GM18909 (cell line): ENCODE measurements around the gene GGTLC2.
"Not testable (repeated sequence)": the region's sequence is repeated elsewhere in the genome, so short reads cannot be mapped to it uniquely, and the experiment has no call there.

Experiments
- ATAC-seq: cut with Tn5 transposase; IDR thresholded peaks from one replicate; pipeline ENCODE4 v1.9.1; 2021; ENCODE audit warnings: mild to moderate bottlenecking; ENCODE audit not compliant: unreplicated experiment, poor library complexity

GGTLC2 gene

DNA sequence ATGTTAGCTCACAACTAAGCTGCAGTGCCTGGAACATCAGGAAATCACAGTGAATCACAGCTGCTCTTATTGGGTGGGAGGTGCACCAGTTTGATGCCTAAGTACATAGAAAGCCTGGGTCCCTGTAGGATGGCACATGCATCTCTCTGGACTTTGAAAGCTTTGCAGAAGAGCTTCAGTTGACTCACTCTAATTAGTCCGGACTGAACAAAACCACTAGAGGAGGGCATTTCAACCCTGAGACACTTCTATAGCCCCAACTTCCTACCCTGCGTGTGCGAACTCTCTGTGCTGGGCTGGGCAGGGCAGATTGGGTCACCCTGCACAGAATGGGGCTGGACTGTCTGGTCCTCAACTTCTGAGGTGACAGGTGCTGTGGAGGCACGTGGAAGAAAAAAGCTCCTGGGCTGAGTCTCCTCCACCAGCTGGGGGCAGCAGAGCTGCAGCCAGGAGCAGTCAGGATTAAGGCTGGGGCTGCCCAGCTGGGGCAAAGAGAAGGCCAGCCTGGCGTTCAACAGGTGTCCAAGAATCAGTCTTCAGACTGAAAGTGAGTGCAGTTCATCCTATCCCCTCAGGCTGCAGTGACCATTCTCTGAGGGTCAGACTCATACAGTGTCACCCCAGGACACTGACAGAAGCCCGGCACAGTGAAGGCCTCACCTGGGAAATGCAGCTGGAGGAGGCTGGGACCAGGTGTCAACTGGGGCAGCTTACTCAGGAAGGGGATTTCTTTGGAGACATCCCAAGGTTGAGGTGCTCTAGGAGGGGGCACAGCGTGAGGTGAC, 22.1 kb downstream of the GGTLC2 start:
- no peak for ATAC-seq

DNA sequence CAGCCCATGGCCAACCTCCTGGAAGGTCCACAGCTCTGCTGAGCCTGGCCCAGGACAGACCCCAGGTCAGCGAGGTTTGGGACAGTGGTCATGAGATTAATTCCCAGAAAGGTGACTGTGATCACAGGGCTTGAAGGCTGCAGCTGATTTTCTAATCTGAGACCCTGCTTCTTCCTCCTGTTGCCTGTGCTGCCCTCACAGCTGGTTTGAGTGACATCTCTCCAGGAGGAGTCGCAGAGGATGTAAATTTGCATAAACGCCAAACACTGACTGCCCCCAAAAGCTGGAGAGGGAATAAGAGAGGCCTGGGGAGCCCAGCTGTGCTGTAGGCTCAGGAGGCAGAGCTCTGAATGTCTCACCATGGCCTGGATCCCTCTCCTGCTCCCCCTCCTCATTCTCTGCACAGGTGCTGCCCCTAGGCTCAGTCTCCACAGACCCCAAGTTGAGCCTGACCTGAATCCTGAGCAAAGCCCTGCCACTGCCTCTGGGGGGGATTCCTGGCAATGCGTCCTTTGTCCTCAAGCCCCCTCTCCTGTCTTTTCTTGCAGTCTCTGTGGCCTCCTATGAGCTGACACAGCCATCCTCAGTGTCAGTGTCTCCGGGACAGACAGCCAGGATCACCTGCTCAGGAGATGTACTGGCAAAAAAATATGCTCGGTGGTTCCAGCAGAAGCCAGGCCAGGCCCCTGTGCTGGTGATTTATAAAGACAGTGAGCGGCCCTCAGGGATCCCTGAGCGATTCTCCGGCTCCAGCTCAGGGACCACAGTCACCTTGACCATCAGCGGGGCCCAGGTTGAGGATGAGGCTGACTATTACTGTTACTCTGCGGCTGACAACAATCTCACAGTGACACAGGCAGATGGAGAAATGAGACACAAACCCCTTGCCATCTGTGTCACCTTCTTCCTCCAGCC, 23.8 kb downstream of the GGTLC2 start:
- no peak for ATAC-seq

DNA sequence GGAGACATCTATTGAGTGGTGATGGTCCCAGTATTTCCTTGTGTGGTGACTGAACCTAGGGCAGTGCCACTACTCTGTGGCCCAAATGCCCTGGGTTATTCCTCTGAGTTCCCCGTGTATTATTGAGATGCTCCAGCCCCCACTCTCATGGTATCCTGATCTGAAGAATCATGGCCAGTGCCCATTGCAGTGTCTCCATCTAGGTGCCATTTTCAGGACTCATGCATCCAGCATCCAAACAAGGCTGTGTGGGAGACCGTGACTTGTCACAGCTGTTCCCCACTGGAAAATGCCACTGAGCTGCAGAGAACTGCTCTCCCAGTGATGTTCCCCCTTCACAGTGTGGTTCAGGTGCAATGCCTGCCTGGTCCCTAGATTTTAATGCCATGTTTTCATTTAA, 24.7 kb downstream of the GGTLC2 start:
- no peak for ATAC-seq

DNA sequence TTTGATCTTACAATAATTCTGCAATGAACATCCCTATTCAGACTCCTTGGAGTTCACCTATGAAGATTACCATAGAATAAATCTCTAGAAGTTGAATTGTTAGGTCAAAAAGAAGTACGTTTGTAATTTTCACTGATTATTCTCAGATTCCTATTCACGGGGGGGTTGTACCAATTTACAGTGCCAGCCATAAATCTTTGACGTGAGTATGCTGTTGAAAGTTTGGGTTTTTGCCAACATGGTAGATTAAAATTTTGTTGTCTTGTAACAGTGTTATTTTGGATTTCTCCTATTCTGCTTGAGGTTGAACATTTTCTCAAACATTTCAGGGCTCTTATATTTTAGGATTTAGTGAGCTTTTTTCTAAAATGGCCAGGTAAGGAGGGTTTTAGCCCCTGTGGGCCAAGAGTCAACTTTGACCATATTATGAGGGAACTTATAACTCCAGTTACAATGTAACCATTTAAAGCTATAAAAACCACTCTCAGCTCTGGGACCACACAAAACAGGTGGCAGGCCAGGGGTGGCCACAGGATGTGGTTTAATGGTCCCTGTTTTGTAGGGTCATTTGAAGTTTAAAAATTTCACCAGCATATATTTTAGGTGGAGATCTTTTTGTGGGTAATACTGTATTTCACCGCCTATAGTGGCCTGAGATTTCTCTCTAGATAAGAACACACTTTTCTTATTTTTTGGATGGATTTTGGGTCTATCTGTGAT, 25.8 kb downstream of the GGTLC2 start:
- ATAC-seq: no peak

DNA sequence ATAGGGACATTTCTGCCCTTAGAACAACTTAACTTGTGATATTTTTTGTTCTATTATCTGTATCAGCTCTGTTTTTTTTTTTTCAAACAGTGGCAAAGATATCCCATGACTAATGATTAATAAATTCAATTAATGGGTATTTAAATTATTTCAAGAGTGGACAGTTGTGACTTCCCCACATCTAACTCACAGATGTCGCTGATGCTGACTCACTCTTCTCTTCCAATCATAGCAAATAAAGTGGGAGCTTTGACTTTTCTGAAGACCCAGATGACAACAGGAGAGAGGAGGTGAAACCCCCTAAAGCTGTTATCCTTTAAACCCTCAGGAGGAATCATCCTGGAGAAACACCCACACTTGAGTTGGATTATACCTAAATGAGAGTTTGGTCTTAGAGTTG, 27.1 kb downstream of the GGTLC2 start:
- no peak for ATAC-seq

DNA sequence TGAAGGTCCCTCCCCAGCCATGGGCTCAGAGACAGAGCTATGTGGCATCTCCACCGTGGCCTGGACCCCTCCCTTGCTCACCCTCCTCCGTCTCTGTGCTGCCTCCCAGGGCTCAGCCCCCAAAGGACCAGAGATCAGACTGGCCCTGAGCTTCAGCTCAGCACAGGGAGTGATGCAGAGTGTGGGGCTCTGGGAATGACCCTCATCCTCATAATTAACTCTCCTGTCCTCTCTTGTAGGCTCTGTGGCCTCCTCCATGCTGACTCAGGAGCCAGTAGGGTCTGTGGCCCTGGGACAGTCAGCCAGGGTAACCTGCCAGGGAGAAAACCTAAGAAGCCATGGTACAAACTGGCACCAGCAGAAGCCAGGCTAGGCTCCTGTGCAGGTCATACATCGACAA, 28.7 kb downstream of the GGTLC2 start:
- no peak for ATAC-seq

DNA sequence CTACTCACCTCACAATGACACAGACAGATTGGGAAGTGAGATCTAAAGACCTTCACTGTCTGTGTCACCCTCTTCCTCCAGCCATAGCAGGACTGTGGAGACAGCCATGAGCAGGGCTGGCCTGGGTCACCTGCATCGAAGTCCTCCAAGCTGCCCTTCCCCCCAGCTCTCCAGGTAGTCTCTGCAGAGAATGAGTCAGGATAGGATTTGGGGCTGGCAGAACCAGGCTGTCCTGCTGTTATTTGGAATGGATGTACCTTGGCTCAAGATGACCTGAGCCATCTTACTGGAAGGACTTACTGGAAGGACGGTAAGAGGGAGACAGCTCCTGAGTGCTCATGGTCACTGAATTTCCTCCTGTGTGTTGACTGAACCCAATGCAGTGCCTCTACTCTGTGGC, 29.2 kb downstream of the GGTLC2 start:
- ATAC-seq: no peak

DNA sequence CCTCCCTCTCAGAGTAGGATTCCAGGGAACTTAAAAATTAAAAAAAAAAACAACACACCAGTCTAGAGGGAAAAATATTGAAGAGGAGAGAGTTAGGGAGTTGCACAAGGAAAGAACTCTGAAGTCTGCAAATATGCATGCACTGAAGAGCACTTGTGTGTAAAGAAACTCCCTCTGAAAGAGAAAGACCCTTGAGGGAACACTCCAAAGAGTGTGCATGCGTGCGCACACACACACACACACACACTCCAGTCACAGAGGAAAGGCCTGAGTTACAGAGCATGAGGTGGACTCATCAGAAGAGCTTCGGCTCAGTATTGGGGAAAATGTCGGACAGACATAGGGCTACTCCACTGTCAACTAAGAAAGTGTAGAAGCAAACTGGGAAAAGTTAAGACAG, 30.1 kb downstream of the GGTLC2 start:
- no peak for ATAC-seq

DNA sequence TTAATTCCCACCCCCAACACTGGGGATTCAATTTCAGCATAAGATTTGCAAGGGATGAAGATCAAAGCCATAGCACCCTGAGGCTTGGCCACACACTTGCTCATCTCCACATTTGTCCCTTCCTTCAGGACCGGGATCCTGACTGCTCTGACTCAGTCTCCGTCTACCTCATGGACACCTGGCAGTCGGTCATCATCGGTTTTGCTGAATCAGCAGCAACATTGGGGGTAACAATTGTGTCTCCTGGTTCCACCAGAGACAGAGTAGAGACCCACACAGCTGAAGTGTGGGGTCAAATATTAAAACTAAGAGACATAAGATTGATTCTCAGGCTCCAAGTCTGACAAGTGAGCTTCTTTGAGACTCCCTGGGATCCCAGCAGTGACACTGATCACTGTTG, 34.6 kb downstream of the GGTLC2 start:
- no peak for ATAC-seq

DNA sequence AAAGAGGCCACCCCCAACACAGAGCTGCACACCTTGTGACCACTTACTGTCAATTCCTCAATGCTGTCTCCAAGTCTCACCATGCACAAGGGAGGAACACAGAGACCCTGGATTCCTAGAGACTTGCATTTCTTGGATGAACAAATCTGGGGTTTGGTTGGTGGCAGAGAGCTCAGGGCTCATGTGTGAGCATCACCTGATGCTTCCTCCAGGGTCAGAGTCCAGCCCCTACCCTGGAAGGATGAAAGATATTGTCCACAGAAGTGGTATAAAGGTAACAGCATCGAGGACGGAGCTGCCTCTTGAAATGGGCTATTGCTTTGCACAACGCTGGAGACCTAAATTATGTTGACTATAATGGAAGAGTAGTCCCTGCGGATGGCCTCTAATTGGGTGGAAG, 36.0 kb downstream of the GGTLC2 start:
- ATAC-seq: no peak

DNA sequence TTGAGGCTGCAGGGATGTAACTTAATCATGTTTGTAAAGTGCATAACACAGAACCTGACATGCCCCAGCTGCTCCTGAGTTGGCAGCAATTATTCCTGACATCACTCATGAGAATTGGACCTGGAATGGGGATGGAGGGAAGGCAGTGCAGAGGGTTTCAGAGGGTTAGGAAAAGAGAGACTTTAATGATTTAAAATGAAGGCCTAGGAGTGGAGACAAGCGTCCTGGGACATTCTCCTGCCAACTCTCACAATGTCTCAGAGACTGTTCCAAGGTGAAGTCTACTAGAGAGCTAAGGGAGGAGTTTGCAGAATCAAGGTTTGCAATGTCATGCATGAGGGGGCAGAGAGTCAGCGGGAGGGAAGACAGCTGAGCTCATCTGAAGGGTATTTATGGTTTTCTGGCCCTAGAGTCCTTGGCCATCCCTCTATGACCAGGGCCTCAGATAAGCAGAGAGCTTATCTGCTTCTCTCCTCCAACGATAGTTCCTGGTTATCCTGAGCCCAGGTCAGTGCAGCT, 36.9 kb downstream of the GGTLC2 start:
- no peak for ATAC-seq

DNA sequence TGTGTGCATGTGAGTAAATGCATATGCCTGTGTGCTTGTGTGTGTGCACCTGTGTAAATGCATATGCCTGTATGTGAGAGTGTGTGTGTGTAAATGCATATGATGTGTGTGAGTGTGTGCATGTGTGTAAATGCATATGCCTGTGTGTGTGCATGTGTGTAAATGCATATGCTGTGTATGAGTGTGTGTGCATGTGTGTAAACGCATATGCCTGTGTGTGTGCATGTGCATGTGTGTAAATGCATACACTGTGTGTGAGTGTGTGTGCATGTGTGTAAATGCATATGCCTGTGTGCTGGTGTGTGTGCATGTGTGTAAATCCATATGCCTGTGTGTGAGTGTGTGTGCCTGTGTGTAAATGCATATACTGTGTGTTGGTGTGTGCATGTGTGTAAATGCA, 37.8 kb downstream of the GGTLC2 start:
- no peak for ATAC-seq

DNA sequence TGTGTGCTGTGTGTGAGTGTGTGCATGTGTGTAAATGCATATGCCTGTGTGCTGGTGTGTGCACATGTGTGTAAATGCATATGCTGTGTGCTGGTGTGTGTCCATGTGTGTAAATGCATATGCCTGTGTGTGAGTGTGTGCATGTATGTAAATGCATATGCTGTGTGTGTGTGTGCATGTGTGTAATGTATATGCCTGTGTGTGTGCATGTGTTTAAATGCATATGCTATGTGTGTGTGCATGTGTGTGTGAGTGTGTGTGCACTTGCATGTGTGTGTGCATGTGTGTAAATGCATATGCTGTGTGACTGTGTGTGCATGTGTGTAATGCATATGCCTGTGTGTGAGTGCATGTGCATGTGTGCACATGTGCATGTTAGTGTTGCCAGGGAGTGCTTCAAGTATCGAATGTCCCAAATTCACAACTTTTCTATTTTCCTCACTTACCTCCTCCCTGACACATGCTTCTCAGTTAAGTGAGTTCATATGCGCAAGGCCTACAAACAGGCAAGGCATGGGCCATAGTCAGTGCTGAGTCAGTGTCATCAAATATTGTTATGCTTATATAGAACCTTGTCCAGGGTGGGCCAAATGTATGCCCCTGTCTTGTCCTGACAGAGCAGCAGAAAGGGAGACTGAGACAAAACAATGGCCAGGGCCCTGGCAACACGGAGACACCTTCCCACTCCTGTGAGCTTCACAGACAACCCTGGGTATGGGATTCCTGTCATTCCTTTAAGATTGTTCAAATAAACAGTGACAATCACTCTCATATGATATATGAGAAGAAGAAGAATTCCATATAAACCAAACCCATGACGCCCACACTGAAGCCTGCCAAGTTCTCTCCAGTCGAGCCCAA, 38.6 kb downstream of the GGTLC2 start:
- ATAC-seq: no peak

DNA sequence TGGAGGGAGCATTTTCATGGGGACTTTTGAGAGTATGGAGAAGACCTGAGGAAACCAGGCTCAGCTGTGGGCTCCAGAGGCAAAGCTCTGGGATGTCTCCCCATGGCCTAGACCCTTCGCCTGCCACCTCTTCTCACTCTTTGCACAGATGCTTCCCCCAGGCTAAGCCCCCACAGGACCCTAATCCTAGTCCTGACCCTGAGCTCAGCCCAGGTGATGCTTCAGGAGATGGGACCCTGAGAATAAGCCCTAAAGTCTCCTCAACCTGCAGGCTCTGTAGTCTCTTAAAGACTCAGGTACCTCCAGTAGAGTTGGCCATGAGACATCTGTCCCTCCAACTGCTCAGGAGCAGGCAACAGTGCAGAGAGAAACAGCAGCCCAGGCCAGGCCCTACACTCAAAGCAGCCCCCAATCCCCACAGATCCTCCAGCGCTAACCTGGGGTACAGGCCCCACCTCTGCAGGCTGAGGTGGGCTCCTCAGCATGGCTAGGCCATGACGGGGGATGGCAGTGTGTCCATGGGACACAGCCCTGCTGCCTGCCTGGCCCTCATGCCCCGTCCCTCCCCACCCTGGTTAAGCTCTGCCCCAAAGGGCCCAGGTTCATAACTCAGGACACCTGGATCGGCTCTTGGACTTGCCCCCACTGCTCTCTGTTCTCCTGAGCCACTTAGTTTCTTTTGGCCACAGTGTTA, 39.4 kb downstream of the GGTLC2 start:
- ATAC-seq: no peak

DNA sequence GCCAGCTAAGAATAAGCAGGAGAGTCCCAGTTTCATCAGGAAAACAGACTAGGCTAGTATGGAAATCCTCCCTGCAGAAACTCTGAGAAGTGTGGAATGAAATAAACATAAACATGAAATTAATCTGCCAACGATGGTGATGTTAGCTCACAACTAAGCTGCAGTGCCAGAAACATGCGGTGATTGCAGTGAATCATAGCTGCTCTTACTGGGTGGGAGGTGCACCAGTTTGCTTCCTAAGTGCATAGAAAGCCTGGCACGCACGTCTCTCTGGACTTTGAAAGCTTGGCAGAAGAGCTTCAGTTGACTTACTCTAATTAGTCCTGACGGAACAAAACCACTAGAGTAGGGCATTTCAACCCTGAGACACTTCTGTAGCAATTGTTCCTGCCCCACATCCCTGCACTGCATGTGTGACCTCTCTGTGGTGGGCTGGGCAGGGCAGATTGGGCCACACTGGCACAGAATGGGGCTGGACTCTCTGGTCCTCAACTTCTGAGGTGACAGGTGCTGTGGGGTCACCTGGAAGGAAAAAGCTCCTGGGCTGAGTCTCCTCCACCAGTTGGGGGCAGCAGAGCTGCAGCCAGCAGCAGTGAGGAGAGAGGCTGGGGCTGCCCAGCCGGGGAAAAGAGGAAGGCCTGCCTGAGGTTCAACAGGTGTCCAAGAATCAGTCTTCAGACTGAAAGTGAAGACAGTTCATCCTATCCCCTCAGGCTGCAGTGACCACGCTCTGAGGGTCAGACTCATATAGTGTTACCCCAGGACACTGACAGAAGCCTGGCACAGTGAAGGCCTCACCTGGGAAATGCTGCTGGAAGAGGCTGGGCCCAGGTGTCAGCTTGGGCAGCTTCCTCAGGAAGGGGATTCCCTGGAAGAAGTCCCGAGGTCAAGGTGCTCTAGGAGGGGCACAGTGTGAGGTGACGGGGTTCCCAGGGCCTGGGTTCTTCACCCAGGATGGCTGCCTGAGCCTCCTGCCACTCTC, 40.5 kb downstream of the GGTLC2 start:
- no peak for ATAC-seq

DNA sequence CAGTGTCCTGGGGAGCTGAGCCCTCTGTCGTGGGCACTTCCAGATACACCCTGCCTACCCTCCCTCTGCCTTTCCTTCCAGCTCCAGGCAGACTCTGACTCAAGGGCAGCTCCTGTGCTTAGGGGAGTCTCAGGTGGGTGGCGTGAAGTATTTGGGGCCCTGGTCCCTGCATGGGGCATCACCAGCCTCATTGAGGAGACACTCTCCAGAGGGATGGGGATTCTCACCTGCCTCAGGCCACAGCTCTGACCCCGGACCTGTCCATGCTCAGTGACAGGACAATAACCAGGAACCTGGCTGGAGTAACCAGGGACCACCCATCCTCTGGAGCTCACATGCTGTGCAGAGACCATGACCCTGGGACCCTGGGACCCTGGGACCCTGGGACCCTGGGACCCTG, 41.2 kb downstream of the GGTLC2 start:
- ATAC-seq: no peak

DNA sequence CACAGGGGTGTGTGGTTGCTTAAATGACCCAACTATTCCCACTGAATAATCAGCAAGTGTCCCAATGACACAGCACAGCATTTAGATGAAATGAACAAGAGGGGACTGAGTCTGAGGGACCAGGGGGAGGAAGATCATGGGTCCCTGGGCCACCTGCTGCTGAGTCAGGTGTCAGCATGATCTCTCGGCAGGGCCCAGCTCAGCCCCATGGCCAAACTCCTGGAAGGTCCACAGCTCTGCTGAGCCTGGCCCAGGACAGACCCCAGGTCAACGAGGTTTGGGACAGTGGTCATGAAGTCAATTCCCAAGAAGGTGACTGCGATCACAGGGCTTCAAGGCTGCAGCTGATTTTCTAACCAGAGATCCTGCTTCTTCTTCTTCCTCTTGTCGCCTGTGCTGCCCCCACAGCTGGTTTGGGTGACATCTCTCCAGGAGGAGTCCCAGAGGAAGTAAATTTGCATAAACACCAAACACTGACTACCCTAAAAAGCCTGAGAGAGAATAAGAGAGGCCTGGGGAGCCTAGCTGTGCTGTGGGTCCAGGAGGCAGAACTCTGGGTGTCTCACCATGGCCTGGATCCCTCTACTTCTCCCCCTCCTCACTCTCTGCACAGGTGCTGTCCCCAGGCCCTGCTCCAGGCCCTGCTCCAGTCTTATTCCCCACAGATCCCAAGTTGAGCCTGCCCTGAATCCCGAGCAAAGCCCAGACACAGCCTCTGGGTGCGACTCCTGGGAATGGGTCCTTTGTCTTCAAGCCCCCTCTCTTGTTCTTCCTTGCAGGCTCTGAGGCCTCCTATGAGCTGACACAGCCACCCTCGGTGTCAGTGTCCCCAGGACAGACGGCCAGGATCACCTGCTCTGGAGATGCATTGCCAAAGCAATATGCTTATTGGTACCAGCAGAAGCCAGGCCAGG, 42.0 kb downstream of the GGTLC2 start:
- not testable (repeated sequence) for ATAC-seq
